Embryonic facial prominence (tissue), 1 donor: ENCODE results near the gene CD36.

ENCODE experiments used
- DNase-seq: peaks from one replicate; pipeline ENCODE4 v3.0.0-alpha.2; 2016; ENCODE audit errors: extremely low spot score

The CD36 gene

DNA sequence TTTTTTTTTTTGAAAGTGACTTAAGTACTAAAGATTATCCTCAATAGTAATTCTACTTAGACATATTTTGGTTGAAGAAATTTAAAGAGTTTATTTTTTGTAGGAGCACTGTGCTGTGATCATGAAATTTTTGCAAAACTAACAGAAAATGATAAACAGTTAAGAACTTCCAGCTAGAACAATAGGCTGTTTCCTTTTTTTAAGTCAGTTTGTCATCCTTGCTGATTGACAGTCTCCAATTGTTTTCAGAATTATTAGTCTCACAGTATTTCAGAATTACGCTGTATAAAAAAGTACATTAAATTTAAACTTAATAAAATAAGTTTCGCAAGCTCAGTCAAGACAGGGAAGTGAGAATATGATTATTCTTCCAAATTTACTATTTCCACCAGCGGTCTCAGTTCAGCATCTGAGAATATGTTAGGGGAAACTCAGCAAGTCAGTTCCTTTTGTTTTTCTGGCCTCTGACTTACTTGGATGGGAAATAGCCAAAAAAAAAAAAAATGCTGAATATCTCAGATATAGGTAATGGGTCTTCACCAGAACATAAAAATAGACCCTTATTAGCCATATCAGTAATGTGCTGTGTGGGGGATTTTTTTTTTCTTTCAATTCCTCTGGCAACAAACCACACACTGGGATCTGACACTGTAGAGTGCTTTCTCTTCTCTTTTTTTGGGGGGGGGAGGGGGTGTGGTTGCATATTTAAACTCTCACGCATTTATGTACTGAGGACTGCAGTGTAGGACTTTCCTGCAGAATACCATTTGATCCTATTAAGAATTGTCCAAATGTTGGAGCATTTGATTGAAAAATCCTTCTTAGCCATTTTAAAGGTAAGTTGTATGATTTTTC, at the start of gene CD36:
TSS of gene CD36 (plus strand) at position 732 of the 855 bp plus-strand sequence. CDS start 8,099 bp downstream, outside the sequence.
- no peak for DNase-seq

DNA sequence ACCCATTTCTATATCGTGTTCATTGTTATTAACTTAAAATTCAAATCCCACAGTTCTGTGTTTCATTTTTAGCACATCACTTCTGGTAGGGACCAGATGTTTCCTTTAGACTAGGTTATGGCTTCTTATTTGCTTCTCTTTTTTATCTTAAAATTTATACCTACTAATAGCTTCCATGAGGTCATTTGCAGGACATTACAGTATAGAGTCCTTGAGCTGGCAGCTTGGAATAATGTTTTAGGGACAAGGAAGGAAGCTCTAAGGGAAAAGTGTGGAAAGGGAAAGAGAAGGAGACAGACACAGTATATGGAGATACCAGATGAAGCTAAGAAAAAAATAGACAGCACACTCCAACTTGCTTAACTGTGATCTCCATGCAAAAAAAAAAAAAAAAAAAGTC, 48.8 kb upstream of the CD36 start:
- no peak for DNase-seq

DNA sequence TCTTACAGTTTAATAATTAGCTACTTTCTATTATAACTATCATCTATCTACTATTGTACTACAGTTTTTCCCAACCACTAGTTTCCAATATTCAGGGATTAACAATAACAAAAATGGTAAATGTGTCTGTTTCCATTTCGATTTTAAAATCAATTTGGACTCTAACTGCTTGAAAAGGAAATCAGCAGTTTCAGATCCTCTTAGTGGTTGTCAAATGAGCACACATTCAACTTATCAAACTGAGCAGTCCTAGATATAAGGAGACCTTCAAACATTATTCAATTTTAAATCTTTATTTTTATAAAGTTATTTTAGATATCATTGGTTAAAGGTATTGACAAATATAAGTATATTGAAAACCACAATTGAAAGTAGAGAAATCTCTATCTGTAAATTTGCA, 46.8 kb upstream of the CD36 start:
- DNase-seq: no peak

DNA sequence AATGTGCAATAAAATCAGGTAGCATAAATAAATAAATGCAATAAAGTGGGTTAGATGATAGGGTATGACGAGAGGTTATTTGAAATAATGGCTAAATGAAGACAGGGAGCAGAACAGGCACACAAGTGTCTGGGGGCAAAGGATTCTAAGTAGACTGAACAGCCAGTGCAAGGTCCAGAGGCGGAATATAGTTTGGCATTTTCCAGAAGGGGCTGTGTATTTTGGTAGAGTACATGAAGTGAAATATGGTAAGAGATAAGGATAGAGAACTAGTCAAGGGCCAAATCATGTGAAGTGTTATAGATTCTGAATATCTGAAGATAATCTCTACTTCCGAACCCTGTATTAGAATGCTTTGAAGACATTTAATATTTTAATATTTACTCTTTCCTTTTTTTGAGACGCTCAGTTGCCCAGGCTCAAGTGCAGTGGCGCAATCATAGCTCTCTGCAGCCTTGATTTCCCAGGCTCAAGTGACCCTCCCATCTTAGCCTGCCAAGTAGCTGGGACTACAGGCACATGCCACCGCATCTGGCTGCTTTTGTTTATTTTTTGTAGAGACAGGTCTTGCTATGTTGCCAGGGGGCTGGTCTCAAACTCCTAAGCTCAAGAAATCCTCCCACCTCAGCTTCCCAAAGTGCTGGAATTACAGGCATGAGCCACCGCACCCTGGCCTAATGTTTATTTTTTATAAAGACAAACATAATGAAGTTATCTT, 44.4 kb upstream of the CD36 start:
- DNase-seq: no peak

DNA sequence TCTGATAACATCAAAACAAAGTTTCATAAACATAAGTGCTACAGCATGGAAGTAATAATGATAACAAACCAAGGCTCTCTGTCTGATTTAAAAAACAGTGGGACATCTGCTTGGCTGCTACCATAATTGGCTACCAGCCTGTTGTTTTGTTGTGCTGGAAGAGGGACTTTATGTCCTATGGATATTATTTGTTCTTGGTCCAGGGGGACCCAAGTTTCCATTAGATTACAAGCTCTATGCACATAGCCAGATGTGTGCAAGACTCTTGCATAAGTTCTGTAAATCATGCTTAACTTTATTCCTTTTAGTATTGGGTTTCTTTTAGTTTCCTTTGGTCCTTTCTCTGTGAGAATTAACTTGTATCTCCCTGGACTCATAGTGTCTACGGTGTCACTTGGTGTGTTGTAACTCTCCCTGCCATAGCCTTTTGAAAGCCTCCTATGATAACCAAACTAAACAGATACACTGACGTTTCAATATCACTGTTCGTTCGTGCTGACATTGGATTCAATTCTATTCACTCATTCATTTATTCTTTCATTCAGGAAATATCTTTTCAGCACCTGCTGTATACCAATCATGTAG, 41.4 kb upstream of the CD36 start:
- no peak for DNase-seq

DNA sequence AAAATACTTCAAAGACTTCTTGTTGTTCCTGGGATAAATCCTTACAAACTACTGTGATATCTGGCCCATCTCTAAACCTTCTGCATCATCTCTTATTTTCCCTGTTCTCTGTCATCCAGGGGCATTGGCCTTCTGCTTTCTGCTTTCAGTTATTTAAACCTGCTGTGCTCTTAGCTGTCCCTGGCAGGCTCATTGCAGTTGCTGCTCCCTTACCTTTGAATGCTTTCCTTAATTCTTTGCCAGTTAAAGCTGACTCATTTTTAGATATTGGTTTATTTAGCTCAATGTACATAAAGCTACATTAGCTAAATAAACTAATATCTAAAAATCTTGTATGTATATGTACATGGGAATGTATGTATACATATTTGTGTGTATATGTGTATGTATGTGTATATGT, 40.6 kb upstream of the CD36 start:
- DNase-seq: no peak

DNA sequence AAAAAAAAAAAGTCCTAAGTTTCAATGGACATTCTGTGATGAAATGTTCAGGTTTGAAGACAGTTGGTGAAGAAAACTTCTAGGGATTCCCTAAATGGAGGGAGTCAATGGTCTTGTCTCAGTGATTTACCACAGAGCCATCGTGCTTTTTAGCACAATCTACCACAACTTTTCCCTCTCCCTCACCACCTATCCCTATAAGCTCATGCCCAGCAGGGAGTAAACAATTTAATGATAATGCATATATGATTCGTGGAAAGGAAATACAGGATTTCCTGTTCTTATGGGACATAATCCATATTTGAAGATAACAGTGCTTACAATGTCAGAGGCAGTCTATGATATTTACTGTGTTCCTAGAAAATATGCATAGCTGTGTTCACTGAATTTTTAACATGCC, 38.4 kb upstream of the CD36 start:
- no peak for DNase-seq

DNA sequence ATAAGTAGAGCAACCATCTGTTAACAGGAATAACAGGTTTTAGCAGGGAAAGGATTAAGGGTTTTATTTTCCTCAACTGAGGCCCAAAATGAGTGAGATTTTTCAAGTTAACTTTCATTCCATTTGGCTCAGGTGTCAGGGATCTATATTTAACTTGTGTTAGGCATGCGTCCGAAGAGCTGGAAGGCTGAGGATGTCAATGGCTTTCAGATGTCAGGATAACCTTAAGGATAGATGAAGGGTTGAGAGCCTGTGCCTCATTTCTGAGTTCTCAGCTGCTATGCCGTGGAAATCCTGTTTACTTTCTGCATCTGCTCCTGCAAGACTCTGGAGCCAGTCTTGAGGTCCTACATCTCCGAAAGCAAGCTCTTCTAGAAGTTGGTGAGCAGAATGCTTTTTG, 36.4 kb upstream of the CD36 start:
- DNase-seq: no peak

DNA sequence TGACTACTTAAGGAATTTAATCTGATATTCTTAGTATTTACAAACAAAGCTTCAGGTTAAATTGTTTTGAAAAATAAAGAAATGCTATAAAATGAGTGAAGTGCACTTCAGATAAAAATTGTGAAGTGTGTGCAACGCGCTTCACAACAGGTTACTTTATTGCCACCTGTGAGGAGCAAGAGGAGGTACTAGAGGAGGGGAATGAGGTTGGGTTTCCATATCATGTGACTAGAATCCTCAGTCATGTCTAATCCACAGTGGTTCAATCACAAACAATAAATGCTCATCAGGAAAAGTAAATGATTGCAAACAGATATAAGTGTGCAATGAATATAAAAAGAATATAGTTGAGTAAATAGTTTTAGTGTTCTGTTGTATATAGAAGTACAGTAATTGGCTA, 34.5 kb upstream of the CD36 start:
- DNase-seq: no peak

DNA sequence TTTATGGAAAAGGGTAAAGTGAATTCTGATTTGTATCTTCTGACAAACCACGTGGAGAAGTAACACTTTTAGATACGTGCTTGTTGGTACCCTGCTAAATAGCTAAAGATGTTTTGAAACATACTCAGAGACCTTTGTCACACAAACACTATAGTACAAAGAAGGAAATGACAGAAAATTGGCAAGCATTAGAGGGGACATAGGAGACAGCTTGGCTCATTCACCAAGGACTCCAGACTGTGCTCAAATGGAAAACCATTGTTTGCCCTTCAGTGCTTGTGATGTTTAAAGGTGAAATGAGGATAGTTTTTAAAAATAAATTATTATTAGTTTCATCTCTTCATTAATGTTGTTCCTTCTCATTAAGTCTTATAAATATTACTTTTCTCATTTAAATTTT, 34.0 kb upstream of the CD36 start:
- DNase-seq: no peak

DNA sequence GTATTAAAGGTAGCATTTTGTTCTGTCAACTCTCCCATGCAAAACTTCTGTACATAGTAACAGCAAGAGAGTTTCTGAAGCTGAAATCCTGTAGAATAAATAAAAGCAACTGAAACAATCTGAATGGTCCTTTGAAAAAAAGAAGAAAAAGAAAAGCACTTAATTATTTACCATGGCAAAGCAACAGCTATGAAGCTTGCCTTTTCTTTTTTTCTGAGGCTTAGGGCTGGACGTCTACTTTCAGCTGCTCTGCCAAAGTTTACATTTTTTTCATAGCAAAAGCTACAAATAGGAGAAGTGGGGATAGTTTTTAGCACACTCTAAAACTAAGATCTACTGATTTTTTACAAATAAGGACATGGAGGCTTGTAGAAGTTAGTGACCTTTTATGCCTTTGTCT, 31.3 kb upstream of the CD36 start:
- no peak for DNase-seq

DNA sequence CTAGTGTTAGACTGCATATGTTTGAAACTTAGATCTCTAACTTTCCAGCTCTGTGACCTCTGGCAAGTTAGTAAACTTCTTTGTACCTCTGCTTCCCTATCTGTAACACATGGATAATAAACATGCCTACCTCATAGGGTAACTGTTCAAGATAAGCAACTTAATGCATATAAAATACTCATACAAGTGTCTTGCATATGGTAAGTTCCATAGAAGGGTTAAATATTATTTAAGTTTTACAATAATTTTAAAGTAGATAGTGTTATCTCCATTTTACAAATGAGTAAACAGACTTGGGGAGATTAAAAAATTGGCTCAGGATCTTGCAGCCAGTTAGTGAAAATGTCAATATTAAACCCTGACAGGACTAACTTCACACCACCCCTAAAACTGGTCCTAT, 30.1 kb upstream of the CD36 start:
- no peak for DNase-seq

DNA sequence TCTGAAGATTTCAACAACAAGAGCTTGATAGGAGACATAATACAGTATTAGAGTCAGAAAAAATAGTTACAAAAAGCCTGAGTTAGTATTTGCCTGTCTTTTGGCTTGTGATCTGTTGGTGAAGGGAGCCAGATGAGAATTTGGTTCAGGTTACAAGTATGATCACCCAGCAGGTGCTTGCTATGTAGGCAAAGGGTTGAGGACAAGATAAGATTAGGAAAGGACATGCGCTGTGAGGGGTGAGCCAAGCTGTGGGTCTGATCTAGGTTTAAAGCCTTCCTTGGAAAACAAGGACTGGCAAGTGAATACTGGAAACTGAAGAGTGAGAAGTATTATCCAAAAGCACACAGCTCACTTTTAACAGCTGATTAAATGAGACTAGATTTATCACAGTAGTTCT, 28.7 kb upstream of the CD36 start:
- no peak for DNase-seq

DNA sequence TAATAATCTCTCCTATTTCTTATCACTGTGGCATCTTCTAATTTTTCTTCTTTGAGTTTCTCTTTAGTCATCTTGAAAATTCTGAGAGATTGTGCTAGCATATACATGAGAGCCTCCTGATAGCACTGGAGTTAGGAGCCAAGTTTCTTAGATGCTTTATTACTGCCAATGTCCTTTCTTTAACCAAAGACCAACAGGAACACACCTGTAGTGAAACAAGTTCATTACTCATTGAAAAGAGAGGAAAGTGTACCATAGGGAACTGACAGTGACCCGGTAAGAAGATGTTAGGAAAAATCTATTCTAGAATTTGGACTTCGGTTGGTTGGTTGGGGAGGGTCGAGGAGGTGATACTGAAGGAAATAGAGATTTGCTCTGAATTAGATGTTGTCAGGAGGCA, 27.1 kb upstream of the CD36 start:
- no peak for DNase-seq

DNA sequence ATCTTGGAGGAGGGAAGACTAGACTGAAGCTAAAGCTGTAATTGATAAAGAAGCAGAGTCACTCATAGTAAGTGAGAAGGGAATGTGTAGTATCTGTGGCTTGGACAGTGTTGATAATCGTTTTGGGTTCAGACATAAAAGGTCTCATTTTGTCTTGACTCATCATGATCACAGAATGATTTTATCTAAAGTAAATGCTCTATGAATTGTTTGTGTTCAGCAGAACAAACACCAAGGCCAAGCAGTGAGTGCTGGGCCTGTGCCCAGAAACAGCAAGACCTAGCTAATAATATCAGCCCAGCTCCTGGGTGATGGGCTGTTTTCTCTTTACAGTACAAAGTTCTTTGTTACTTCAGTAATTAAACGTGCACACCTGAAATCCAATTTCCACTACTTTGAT, 26.7 kb upstream of the CD36 start:
- no peak for DNase-seq

DNA sequence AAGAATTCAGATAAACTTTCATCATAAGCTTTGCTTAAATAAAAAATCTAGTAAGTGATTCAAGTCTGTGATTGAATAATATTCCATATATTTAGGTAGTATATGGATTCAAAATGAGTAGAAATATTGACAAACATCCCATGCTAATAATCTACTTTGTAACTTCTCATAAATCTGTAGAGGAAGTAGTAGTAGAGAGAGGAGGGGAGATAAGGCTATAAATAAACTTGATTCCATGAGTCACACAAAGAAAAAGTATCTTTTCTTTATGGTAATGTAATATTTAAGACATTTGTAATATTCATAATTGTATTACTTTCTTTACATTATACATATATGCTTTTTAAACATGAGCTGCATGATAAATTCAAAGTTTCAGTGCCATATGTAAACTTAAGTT, 25.6 kb upstream of the CD36 start:
- DNase-seq: no peak

DNA sequence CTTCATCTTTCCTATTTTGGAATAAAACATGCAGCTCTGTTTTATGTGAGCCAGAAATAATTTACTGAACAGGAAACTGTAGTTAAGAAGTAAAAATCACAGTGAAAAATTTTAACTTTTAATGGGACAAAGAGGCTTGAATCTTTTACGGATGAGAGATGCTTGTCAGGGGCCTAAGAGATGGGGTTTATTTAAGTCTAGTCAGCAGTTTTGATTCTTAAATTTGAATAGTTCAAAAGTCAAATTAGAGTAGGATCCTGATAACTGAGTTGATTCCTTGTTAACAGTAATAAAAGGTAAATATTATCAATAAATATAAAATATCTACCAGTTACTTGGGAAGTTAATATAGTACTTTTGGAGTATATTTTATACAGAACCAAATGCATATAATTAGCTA, 24.9 kb upstream of the CD36 start:
- DNase-seq: no peak

DNA sequence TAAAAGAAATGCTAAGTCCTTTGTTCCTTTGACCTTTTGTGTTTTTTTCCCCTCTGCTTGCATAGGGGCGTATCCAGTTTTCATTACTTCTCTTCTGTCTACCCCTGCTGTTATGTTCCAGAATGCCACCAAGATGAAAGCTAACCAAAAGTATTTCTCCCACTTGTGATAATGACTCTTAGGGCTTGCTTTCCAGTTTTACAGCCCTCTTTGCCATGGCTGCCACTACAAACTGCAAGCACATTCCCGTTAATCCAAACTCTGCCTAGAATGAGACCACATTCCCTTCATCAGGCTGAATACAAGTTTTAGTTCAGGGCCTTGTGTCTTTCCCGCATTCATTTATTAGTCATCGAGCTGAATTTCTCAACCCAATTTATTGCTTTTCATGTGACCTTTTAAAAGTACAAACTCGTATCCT, 23.6 kb upstream of the CD36 start:
- no peak for DNase-seq

DNA sequence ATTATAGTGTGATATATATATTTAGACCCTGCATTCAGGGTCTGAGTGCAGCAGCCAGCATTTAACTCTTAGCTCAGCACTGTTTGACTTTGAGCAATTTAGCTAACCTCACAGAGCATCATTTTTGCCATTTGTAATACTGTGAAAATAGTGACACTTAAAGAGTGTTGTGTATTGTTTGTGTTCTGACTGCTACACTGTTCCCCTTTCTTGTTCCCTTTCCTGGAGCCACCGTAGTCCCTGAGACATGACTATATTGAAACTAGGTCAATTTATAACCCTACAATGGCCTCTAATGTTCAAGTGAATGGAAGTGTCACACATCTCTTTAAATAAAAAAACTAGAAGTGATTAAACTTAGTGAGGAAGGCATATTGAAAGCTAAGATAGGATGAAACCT, 20.3 kb upstream of the CD36 start:
- no peak for DNase-seq

DNA sequence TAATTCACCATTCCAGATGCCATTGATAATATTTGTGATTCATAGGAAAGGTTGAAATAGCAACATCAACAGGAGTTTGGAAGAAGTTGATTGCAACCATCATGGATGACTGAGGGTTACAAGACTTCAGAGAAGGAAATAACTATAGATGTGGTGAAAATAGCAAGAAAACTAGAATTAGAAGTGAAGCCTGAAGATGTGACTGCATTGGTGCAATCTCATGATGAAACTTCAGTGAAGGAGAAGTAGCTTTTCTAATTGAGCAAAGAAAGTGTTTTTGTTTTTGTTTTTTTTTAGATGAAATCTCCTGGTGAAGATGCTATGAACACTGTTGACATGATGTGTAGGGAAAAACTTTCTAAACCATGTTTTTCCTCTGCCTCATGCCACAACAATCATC, 18.7 kb upstream of the CD36 start:
- DNase-seq: no peak

DNA sequence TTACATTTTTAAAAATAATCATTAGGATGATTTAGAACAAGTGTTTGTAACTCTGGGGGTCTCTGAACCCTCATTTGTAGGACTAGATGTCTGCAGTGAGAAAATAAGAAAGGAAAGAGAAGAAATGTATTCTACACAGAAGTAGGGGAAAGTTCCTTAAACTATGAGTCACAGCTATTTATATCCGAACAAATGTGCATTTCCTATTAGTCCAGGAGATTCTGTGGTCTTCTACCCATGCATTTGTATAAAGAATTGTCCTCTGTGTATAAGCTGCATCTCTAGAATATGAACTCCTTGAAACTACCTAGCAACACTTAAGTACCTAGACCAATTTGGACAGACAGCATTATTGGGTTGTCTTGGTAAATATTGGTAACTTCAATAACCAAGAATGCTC, 15.9 kb upstream of the CD36 start:
- DNase-seq: no peak

DNA sequence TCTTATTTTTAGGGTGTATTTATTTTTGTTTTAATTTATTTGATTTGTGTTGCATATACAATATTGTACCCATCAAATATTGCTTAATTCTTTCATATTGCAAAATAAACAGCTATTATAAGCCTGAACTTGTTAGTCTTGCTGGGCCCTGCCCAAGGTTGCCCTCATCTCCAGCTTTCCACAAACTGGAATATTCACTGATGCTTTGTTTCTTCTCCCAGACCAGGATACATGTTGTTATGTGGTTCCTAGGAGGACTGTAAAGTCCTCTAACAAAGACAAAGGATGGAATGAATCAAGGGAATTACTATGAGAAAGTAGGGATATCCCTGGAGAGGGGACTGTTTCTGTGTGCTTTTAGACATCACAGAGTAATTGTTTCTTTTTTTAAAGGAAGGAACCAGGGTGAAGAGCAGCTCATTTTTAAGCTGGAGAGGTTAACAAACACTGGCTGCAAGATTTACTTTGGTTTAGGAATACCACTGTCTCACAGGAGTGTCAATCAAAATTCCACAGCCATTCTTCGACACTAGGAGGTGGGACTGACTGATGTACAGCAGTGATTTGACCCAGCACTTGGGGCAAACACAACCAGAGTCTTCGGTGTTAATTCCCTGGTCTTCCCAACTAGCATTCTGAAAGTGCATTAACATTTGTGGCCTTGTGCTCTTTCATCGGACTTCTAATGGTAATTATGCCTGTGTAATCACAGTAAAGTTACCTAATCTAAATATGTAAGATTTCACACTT, 14.8 kb upstream of the CD36 start:
- DNase-seq: no peak
